GM20000 (cell line): ENCODE data around the gene METTL17.

Experiments
- DNase-seq: peaks from one replicate; pipeline ENCODE4 v3.0.0; 2012; ENCODE audit warnings: low spot score
- TF ChIP-seq, protein P1 (sequence below): IDR thresholded peaks from 2 replicates; pipeline ENCODE4 v1.5.1; 2012; ENCODE audit warnings: mild to moderate bottlenecking, control low read depth; ENCODE audit errors: extremely low read depth, missing control alignments

METTL17 gene

GRCh38 chr14:21023817-21024584 is 34.2 kb downstream of the METTL17 start:
- no peak for DNase-seq
- TF ChIP-seq, protein P1, sequence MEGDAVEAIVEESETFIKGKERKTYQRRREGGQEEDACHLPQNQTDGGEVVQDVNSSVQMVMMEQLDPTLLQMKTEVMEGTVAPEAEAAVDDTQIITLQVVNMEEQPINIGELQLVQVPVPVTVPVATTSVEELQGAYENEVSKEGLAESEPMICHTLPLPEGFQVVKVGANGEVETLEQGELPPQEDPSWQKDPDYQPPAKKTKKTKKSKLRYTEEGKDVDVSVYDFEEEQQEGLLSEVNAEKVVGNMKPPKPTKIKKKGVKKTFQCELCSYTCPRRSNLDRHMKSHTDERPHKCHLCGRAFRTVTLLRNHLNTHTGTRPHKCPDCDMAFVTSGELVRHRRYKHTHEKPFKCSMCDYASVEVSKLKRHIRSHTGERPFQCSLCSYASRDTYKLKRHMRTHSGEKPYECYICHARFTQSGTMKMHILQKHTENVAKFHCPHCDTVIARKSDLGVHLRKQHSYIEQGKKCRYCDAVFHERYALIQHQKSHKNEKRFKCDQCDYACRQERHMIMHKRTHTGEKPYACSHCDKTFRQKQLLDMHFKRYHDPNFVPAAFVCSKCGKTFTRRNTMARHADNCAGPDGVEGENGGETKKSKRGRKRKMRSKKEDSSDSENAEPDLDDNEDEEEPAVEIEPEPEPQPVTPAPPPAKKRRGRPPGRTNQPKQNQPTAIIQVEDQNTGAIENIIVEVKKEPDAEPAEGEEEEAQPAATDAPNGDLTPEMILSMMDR, result no peak

DNA sequence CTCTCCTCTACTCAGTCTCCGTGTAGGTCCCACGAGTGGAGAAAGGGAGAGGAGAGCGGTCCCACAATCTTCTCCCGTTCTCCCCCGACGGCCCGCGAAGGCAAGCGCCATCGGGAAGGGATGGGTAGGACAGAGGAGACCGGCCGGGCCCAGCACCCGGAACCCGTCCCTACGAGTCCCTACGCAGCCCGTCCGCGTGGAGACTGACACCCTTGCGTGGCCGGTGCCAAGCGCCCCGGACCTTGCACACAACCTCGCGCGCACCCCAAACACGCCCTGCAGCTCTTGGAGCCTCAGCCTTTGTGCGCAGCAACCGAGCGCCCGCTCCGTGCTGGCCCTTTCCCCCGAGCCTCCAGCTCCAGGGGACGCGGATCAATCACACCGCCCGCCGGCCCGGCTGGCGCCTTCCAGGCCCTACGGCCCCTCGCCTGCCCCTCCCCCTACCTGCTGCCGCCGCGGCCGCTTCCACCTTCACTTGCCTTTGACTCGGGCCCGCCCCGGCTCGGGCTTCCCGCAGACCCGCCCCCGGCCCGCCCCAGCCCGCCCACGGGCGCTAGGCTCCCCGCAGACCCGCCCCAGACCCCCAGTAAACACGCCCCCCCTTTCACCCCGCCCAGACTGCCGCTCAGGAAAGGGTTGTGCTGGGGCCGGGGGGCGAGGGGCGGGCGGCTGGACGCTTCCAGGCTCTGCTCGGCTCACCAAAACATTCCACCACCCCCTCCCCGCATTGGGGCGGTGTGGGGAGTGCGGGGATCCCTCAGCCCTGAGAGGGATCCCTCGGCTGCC is 35.0 kb downstream of the METTL17 start, which contains the start of gene NDRG2:
NDRG2 (minus strand) TSS at position 477 of the 786 bp plus-strand sequence. CDS start 1,746 bp downstream, outside the sequence.
- TF ChIP-seq, protein P1, result no peak
- DNase-seq, result peak; percentile 78

GRCh38 chr14:21025371-21026273 is 35.8 kb downstream of the METTL17 start:
- no peak for DNase-seq
- TF ChIP-seq, protein P1, result no peak

GRCh38 chr14:21026274-21026987 is 36.7 kb downstream of the METTL17 start:
- TF ChIP-seq, protein P1, result no peak
- DNase-seq, result no peak

- TF ChIP-seq, protein P1, result no peak
- DNase-seq, result no peak
These were observed 37.2 kb downstream of the METTL17 start for GRCh38 chr14:21026988-21027315.

GRCh38 chr14:21029917-21030316 is 40.1 kb downstream of the METTL17 start, which contains the start of gene TPPP2:
Gene TPPP2, plus strand, starts transcription at chr14:21030217. Its CDS starts 365 bp downstream, at chr14:21030582.
- TF ChIP-seq, protein P1, result no peak
- no peak for DNase-seq
